GM12892 (cell line): Measurements from ENCODE around the gene BFSP1.

Source experiments
- POLR2A ChIP-seq: IDR thresholded peaks from 2 replicates; pipeline ENCODE4 v1.6.1; 2011; ENCODE audit warnings: low read depth, low read length, control low read depth
- POLR2AphosphoS5 ChIP-seq: IDR thresholded peaks from 2 replicates; pipeline ENCODE4 v1.6.1; 2011; ENCODE audit warnings: low read depth, low read length, control low read depth
- TAF1 ChIP-seq: IDR thresholded peaks from 2 replicates; pipeline ENCODE4 v1.6.1; 2011; ENCODE audit warnings: low read depth, mild to moderate bottlenecking, control low read depth, low read length, borderline replicate concordance

DNA sequence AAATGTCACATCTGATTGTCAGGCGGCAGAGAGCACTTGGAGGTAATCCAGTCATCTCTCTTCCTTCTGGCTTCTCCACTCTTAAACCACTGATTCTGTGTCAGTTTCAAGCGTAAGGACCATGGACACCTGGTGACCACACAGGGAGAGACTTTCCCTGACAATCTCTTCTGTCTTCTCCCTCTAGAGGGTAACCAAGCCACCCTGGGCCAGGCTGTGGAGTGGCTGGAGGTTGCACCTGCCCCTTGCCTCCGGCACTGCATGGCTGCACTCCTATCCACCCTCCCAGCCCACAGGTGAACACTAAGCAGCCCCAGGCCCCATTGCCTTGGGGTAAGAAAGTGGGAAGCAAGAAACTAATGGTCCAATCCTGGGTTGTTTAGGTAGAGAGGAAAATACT is 78.7 kb downstream of the BFSP1 start:
- TF ChIP-seq POLR2A: no peak
- TF ChIP-seq TAF1: no peak
- no peak for TF ChIP-seq POLR2AphosphoS5
